IMR-90 (cell line): Measurements from ENCODE around the gene CEBPG. TPM values are rescaled to one million over a fixed set of nuclear protein-coding genes. Genes with fewer than 3 reads are reported as not detected.

Experiments
- ATAC-seq: fragments of 200-7000 bp; cut with Tn5 transposase; 2 replicates; pipeline ENCODE4 v1.9.1; 2020; ENCODE audit warnings: low read depth, mild to moderate bottlenecking, moderate library complexity
- BruUV-seq: library from RNA; stranded (reverse); fragments of 400-500 nt; replicated peaks from 2 replicates; lab custom pipeline; 2021; lab: Mats Ljungman, UMichigan
- CTCF ChIA-PET: fragments of 300-600 bp; formaldehyde crosslinking; extraction: SDS; loops from one replicate; lab custom pipeline; 2021; ENCODE audit warnings: antibody characterized with exemption; lab: Yijun Ruan, JAX
- POLR2A ChIA-PET: fragments of 300-600 bp; sonication (Branson Sonifier 250); formaldehyde crosslinking; loops from one replicate; lab custom pipeline; 2022; ENCODE audit warnings: antibody characterized with exemption; ENCODE audit not compliant: unreplicated experiment; lab: Charles Lee
- DNase-seq: peaks from one replicate; pipeline ENCODE4 v3.0.0; 2013
- H2AFZ ChIP-seq: replicated peaks from 2 replicates; pipeline ENCODE3; 2013; ENCODE audit warnings: low read length, mild to moderate bottlenecking; ENCODE audit not compliant: poor library complexity
- H2AK5ac ChIP-seq: 2 replicates; pipeline ENCODE4 v1.6.1; 2013; ENCODE audit warnings: low read depth, low read length, inconsistent platforms
- H2AK9ac ChIP-seq: replicated peaks from 2 replicates; pipeline ENCODE3; 2013; ENCODE audit warnings: mild to moderate bottlenecking, low read depth, low read length, moderate library complexity; ENCODE audit not compliant: poor library complexity
- H2BK120ac ChIP-seq: 2 replicates; pipeline ENCODE4 v1.6.1; 2013; ENCODE audit warnings: low read depth, low read length, inconsistent platforms
- H2BK15ac ChIP-seq: 3 replicates; pipeline ENCODE4 v1.6.1; 2013; ENCODE audit warnings: low read depth, low read length, inconsistent platforms
- H2BK20ac ChIP-seq: 2 replicates; pipeline ENCODE4 v1.6.1; 2013; ENCODE audit warnings: low read depth, mild to moderate bottlenecking, inconsistent platforms, low read length, moderate library complexity
- H2BK5ac ChIP-seq: 2 replicates; pipeline ENCODE4 v1.6.1; 2013; ENCODE audit warnings: mild to moderate bottlenecking, low read depth, low read length, inconsistent platforms; ENCODE audit not compliant: poor library complexity, severe bottlenecking
- H3K14ac ChIP-seq: replicated peaks from 2 replicates; pipeline ENCODE4 v1.6.1; 2013; ENCODE audit warnings: low read depth, low read length, inconsistent platforms
- H3K18ac ChIP-seq: 2 replicates; pipeline ENCODE4 v1.6.1; 2013; ENCODE audit warnings: low read depth, low read length, control low read depth
- H3K23ac ChIP-seq: 2 replicates; pipeline ENCODE4 v1.6.1; 2013; ENCODE audit warnings: low read depth, low read length, inconsistent platforms
- H3K27ac ChIP-seq: 2 replicates; pipeline ENCODE4 v1.5.1; 2013; ENCODE audit warnings: mild to moderate bottlenecking, control low read depth, low read length; ENCODE audit not compliant: insufficient read depth
- H3K27me3 ChIP-seq: 2 replicates; pipeline ENCODE4 v1.6.1; 2013; ENCODE audit warnings: low read length; ENCODE audit not compliant: control insufficient read depth, insufficient read depth
- H3K36me3 ChIP-seq: 2 replicates; pipeline ENCODE4 v1.6.1; 2013; ENCODE audit warnings: low read length, mixed read lengths; ENCODE audit not compliant: control insufficient read depth, insufficient read depth
- H3K4ac ChIP-seq: 2 replicates; pipeline ENCODE4 v1.6.1; 2013; ENCODE audit warnings: low read depth, low read length, inconsistent platforms
- H3K4me1 ChIP-seq: 2 replicates; pipeline ENCODE4 v1.6.1; 2013; ENCODE audit warnings: low read length, mixed read lengths; ENCODE audit not compliant: control insufficient read depth, insufficient read depth
- H3K4me2 ChIP-seq: 2 replicates; pipeline ENCODE4 v1.6.1; 2013; ENCODE audit warnings: low read depth, mild to moderate bottlenecking, control low read depth, low read length, moderate library complexity
- H3K4me3 ChIP-seq: 2 replicates; pipeline ENCODE4 v1.5.1; 2013; ENCODE audit warnings: low read depth, mild to moderate bottlenecking, control low read depth, low read length, moderate library complexity; ENCODE audit not compliant: insufficient read depth
- H3K56ac ChIP-seq: 2 replicates; pipeline ENCODE4 v1.6.1; 2013; ENCODE audit warnings: low read length, inconsistent platforms; ENCODE audit not compliant: insufficient read depth; ENCODE audit errors: extremely low read depth
- H3K79me1 ChIP-seq, 2 experiments: 2 replicates each; pipeline ENCODE4 v1.6.1; 2013; ENCODE audit warnings: low read length in 2 of 2, inconsistent platforms in 1 of 2, low read depth in 1 of 2
- H3K9ac ChIP-seq: 2 replicates; pipeline ENCODE4 v1.6.1; 2013; ENCODE audit warnings: low read depth, low read length, control low read depth
- H3K9me1 ChIP-seq: 2 replicates; pipeline ENCODE4 v1.6.1; 2013; ENCODE audit warnings: low read length, inconsistent platforms; ENCODE audit not compliant: insufficient read depth
- H3K9me3 ChIP-seq: 2 replicates; pipeline ENCODE4 v1.6.1; 2013; ENCODE audit warnings: low read length; ENCODE audit not compliant: control insufficient read depth, insufficient read depth
- H4K20me1 ChIP-seq: 2 replicates; pipeline ENCODE4 v1.6.1; 2013; ENCODE audit warnings: low read length, inconsistent platforms; ENCODE audit not compliant: insufficient read depth
- H4K5ac ChIP-seq: 2 replicates; pipeline ENCODE4 v1.6.1; 2013; ENCODE audit warnings: mild to moderate bottlenecking, low read depth, low read length, control low read depth
- H4K8ac ChIP-seq, 2 experiments: 2 replicates each; pipeline ENCODE4 v1.6.1; 2013; ENCODE audit warnings: low read depth in 2 of 2, low read length in 2 of 2, control low read depth in 1 of 2, inconsistent platforms in 1 of 2
- H4K91ac ChIP-seq: 2 replicates; pipeline ENCODE4 v1.6.1; 2013; ENCODE audit warnings: low read depth, low read length, inconsistent platforms; ENCODE audit not compliant: insufficient read depth
- CEBPB ChIP-seq: IDR thresholded peaks from 2 replicates; pipeline ENCODE4 v1.6.1; 2012; ENCODE audit warnings: low read depth, low read length, improper control_type of control experiment
- CHD1 ChIP-seq: IDR thresholded peaks from 2 replicates; pipeline ENCODE4 v1.6.1; 2012; ENCODE audit warnings: low read depth, low read length, improper control_type of control experiment
- CTCF ChIP-seq: conservative IDR thresholded peaks from 2 replicates; pipeline ENCODE4 v1.5.1; 2012; ENCODE audit warnings: mild to moderate bottlenecking, low read depth, low read length, improper control_type of control experiment
- ELK1 ChIP-seq: fragments of 150-350 bp; IDR thresholded peaks from 2 replicates; pipeline ENCODE4 v1.6.1; 2016; ENCODE audit warnings: low read depth, mild to moderate bottlenecking, low read length, moderate library complexity, borderline replicate concordance
- MAFK ChIP-seq: IDR thresholded peaks from 2 replicates; pipeline ENCODE4 v1.6.1; 2012; ENCODE audit warnings: low read depth, low read length, improper control_type of control experiment
- MAZ ChIP-seq: IDR thresholded peaks from 2 replicates; pipeline ENCODE4 v1.6.1; 2012; ENCODE audit warnings: low read depth, mild to moderate bottlenecking, low read length, improper control_type of control experiment, moderate library complexity, borderline replicate concordance
- MXI1 ChIP-seq: IDR thresholded peaks from 2 replicates; pipeline ENCODE4 v1.6.1; 2012; ENCODE audit warnings: low read depth, mild to moderate bottlenecking, low read length, moderate library complexity, borderline replicate concordance
- NFE2L2 ChIP-seq: fragments of 150-350 bp; IDR thresholded peaks from 2 replicates; pipeline ENCODE4 v1.6.1; 2016; ENCODE audit warnings: low read depth, mild to moderate bottlenecking, low read length
- POLR2A ChIP-seq: IDR thresholded peaks from 2 replicates; pipeline ENCODE4 v1.6.1; 2012; ENCODE audit warnings: mild to moderate bottlenecking, low read depth, low read length
- RAD21 ChIP-seq: IDR thresholded peaks from 2 replicates; pipeline ENCODE4 v1.6.1; 2012; ENCODE audit warnings: low read length, improper control_type of control experiment
- RCOR1 ChIP-seq: IDR thresholded peaks from 2 replicates; pipeline ENCODE4 v1.6.1; 2012; ENCODE audit warnings: mild to moderate bottlenecking, low read length, improper control_type of control experiment; ENCODE audit not compliant: insufficient replicate concordance
- RFX5 ChIP-seq: IDR thresholded peaks from 2 replicates; pipeline ENCODE4 v1.8.0; 2012; ENCODE audit warnings: low read depth, mild to moderate bottlenecking, low read length, moderate library complexity
- SMC3 ChIP-seq: fragments of 150-350 bp; IDR thresholded peaks from 2 replicates; pipeline ENCODE4 v1.6.1; 2016; ENCODE audit warnings: low read depth, mild to moderate bottlenecking, antibody characterized with exemption, low read length, moderate library complexity
- USF2 ChIP-seq: fragments of 150-350 bp; IDR thresholded peaks from 2 replicates; pipeline ENCODE4 v1.6.1; 2017; ENCODE audit warnings: mild to moderate bottlenecking, antibody characterized with exemption, low read length, low read depth
- WGBS, 2 experiments: methylation state at CpG; one replicate each; pipeline versions ENCODE4 v1.1.5 to v1.1.7; 2013; ENCODE audit warnings: missing lambda C conversion rate in 2 of 2; ENCODE audit not compliant: insufficient read length in 1 of 2; ENCODE audit errors: extremely low coverage in 2 of 2; 5-methylcytosine and 5-hydroxymethylcytosine counted together
- dilution Hi-C: fragments of 300-500 bp; cut with HindIII; formaldehyde crosslinking; loops from one replicate; pipeline ENCODE4 v1.14.3; 2018; ENCODE audit warnings: low sequenced_read_pairs; ENCODE audit not compliant: unreplicated experiment
- in situ Hi-C: fragments of 300-500 bp; cut with MboI; formaldehyde crosslinking; loops from 3 replicates; pipeline ENCODE4 v1.14.3; 2019; ENCODE audit warnings: low sequenced_read_pairs, inconsistent platforms, mixed read lengths
- intact Hi-C: fragments of 100-400 bp; cut with micrococcal nuclease; formaldehyde crosslinking; loops from 2 replicates; pipeline ENCODE4 v1.10.0; 2022
- polyA plus RNA-seq, 3 experiments: library from polyadenylated mRNA; depleted of rRNA; stranded (reverse); fragments of >200 nt; gene quantifications; 2 replicates each; pipeline ENCODE4 v1.2.3, GENCODE V29; 2012; ENCODE audit warnings: low replicate concordance in 1 of 3
- total RNA-seq: library from RNA; depleted of rRNA; stranded (reverse); fragments of >200 nt; gene quantifications from 2 replicates; pipeline ENCODE4 v1.2.3, GENCODE V29; 2012

Gene CEBPG
- total and polyA plus RNA-seq, 2 of the 4 experiments (the other 2 are of a cell fraction) = 9.2 to 14.3 TPM

- Histone ChIP-seq H3K36me3 (peaks cover 31% of the 10 kb centered on the region), H2BK20ac (no peak overlapping the region), H3K27me3 (no peaks in the 10 kb centered on the region), H4K5ac (no peak overlapping the region), H3K9me1 (peaks cover 15% of the 10 kb centered on the region), H2BK120ac (no peak overlapping the region), H3K4me2 (no peak overlapping the region), H2AFZ (no peak overlapping the region), H4K8ac (no peak overlapping the region), H3K9ac (no peak overlapping the region), H3K23ac (no peak overlapping the region), H2BK15ac (no peak overlapping the region), H3K4ac (no peak overlapping the region), H3K14ac (no peak overlapping the region), H3K27ac (no peak overlapping the region), H4K20me1 (peaks cover 98% of the 10 kb centered on the region), H2BK5ac (no peak overlapping the region), H3K79me1 (peaks cover 28 to 80% of the 10 kb centered on the region in 2 experiments), H4K91ac (no peak overlapping the region), H3K4me3 (no peak overlapping the region), H3K9me3 (no peaks in the 10 kb centered on the region), H3K56ac (no peak overlapping the region), H2AK9ac (no peak overlapping the region), H2AK5ac (no peak overlapping the region), H3K18ac (no peak overlapping the region), H3K4me1 (no peaks in the 10 kb centered on the region)
- intact Hi-C loops = no loop called here
- dilution Hi-C loops = no loop called here
- in situ Hi-C loops = no loop called here
- ATAC-seq (no peak), DNase-seq (no peak)
- no peak for TF ChIP-seq CTCF
- no peak for TF ChIP-seq ELK1
- no peak for TF ChIP-seq NFE2L2
- TF ChIP-seq RFX5 = no peak
- no peak for TF ChIP-seq MAFK
- no peak for TF ChIP-seq POLR2A
- TF ChIP-seq MXI1 = no peak
- TF ChIP-seq RCOR1 = no peak
- TF ChIP-seq CEBPB = no peak
- TF ChIP-seq MAZ = no peak
- no peak for TF ChIP-seq SMC3
- no peak for TF ChIP-seq USF2
- TF ChIP-seq CHD1 = no peak
- TF ChIP-seq RAD21 = no peak
- POLR2A ChIA-PET = no interaction called here
- BruUV-seq = no TSS peak
- CTCF ChIA-PET = interaction anchor here (0.6 to 1.4 kb wide), 2 partner anchors 15 to 95 kb away, joined by 3 read pairs; no protein-coding TSS in a partner anchor
- WGBS, 2 experiments = 96% methylated on average over 4 of the region's 13 CpGs; no CpG with 5 or more reads in 1 of the 2 experiments
These were observed 10.3 kb downstream of the CEBPG start for GRCh38 chr19:33383720-33384292.
